SW480 (cell line): Measurements from ENCODE around the gene CDH15.
A peak's percentile ranks its signal among the peaks of the same experiment; 100 is the strongest.
"Not testable (repeated sequence)": the region's sequence is repeated elsewhere in the genome, so short reads cannot be mapped to it uniquely, and the experiment has no call there.

Source experiments
- DNase-seq: peaks from one replicate; pipeline ENCODE4 v3.0.0-alpha.2; 2016; ENCODE audit warnings: low spot score

Gene CDH15

DNA sequence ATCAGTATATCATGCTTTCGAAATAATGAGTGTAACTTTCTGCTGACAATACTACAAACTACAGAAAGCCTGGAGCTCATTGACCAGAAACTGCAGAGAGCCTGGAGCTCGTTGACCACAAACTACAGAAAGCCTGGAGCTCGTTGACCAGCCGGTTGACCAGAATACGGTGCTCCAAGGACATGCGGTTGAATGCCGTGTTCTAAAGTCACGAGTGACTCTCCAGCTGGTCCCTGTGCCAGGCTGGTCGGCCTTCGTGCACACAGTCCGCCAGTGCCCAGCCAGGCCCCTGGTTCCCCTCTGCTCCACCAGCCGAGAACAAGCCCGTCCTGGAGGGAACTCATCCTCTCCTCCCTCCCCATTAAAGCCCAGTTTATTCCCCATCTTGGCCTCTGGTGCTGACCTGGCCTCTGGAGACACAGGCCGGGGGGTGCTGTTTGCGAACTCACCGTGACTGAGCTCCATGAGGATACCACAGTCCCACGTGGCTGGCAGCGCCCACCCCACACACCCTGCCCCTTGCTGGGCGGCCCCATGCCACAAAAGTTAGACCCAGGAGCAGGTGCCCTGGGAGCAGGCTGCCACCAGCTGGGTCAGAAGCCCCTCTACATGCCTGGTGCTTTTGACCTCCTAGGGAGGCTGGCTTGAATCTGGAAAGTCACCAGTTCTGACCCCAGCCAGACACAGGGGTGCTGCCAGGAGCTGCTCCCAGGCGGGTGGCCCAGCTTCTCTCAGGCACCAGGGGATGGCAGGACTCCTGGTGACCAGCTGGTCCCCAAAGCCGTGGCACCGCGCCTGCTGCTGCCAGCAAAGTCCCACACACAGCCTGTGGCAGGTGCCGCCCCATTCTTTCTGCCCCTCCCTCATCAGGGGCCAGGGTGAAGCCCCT is 15.5 kb upstream of the CDH15 start:
- no peak for DNase-seq

DNA sequence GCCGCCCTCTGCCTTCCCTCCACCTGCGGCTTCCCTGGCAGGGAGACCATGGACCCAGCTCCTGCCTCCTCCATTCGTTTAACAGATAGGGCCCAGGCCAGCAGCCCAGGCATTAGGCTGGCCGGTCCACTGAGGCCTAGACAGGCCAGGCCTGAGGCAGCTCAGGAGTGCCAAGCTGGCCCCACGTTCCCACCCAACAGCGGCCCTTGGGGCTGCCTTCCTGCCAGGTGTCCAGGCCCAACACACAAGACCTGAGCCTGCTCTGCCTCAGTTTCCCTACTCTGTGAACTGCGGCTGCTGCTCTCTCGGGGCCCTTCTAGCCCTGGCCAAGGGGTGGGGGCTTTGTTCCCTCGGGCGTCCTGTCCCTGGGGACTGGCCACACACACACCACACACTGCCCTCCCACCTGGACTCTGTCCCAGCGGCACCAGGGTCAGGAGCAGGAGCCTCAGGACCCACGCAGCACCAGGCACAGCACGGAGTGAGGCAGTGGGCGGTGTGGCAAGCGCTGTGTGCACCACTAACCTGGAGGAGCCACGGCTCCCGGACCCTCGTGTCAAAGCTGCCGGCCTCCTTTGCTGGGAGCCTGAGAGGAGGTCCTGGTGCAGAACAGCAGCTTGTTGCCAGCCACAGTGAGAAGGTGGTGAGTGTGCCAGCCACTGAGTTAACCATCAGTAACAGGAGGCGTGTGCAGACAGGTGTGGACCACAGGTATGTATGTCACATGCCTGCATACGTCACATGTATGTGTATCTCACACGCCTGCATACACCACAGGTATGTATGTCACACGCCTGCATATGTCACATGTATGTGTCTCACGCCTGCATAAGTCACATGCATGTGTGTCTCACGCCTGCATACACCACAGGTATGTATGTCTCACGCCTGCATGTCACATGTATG is 14.6 kb upstream of the CDH15 start:
- DNase-seq, result no peak

DNA sequence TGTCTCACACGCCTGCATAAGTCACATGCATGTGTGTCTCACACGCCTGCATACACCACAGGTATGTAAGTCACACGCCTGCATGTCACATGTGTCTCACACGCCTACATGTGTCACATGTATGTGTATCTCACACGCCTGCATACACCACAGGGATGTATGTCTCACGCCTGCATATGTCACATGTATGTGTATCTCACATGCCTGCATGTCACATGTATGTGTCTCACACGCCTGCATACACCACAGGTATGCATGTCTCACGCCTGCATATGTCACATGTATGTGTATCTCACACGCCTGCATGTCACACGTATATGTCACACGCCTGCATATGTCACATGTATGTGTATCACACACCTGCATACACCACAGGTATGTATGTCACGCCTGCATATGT is 13.8 kb upstream of the CDH15 start:
- no peak for DNase-seq

DNA sequence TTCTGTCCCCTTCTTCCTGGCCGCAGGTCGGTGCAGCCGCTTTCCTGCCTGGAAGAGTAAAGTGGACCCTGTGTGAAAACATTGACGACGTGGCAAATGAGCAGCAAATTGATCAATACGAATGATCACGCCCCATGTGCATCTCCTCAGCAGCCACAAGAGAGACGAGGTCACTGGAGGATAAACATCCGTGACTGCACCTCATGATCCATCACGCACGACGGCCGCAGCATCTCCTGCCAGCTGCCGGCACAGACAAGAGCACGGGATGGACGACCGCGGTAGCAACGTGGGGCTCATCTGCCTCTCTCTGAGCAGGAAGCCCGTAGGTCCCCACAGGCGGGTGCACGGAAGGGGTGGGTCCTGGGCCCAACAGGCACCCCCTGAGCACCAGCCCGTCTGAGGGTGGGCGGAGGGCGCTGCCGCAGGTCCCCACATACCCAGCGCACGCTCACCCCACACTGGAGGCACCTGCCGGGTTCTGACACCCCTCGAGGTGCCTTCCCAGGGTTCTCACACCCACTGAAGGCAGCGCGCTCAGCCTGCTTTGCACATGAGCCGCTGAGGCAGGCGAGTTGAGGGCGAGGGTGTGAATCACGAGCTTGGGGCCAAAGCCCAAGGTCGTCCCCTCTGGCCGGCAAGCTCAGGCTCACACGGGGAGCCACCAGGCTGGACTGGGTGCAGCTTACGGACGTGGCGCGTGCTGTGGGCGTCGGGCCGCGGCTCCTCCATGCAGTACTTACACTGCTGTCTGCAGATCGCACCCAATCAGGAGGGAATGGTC is 12.3 kb upstream of the CDH15 start:
- DNase-seq, result no peak

DNA sequence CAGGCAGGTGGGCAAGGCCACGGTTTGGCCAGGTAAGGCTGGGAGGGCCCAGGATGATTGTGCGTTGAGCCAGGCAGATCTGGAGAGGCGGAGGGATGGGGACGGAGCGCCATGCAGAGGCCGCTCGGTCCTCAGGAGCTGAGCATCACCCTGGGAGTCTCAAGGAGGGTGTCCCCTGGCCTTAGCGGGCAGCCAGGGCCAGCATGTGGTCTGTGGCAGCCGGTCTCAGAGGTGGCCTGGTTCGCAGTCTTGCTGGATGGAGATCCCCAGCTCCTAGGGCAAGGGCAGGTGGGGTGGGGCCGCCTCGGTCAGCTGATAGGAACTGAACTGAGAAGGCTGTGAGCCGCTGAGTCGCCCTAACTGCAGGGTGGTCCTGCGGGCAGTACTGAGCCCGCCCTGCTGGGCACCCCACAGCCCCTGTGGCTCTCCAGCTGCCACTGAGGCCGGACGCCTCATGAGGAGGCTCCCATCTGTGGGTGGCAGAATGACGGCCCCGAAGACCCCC is 11.6 kb upstream of the CDH15 start:
- DNase-seq, result no peak

DNA sequence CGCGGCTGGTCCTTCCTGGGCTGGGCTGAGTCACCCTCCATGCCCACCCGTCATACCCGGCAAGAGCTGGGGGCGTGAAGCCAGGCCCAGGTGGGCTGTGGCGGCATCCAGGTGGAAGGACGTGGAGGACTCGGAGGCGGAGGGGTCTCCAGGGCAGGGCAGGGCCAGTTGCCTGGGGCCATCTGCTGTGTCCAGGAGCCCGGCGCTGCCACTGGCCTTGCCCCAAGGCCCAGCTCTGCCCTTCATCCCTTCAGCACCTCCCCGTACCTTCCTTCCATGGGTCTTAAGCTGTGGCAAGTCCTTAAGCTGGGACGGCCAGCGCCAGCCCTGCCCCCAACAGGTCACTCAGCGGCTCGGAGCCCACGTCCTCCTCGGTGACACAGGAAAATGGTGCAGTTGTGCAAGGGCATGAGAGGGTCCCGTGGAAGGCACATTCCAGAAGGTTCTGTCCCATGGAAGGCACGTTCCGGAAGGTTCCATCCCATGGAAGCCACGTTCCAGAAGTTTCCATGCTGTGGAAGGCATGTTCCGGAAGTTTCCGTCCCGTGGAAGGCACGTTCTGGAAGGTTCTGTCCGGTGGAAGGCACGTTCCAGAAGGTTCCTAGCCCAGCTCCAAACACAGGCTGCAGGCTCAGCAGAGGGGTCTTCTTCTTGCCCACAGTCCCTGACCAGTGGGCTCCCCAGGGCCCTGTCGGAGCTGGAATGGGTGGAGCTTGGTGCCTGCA is 10.4 kb upstream of the CDH15 start:
- DNase-seq, result no peak

DNA sequence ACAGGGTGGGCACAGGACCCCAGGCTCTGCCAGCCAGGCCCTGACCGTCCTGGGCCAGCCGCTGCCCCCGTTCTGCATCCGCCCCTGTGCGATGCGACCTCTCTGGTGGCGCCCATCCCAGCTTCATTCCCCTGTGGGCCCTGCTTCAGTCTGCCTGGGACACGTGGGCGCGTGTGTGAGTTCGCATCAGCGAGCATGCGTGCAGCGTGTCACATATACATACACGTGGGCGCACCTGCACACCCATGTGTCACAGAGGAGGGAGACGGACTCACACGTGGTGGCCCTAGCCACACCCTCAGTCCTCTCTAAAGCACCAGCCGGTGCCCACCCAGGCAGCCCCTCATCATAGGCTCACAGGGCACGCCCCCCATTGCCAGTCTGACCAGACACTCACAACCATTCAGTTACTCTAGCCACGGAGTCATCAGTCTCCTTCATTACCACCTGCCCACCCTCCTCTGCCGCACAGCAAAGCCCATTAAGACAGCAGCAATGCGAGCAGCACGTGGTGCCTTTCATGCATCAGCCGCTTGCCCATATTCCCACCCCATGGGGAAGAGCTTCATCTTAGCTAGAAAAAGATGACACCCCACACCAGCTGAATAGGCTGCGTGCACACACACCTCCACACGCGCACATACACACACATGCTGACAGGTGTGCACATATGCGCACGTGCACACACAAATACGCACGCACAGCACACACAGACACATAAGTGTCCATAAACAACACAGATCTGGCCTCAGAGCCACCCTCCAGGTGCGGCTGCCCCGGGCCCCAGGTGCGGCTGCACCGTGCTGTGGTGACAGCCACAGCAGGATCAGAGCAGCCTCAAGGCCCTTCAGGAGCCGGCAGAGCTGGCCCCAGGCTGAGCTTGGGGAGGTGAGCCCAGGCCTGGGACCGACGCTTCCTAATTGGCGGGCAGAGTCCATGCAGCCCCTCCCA is 9.5 kb upstream of the CDH15 start:
- no peak for DNase-seq

DNA sequence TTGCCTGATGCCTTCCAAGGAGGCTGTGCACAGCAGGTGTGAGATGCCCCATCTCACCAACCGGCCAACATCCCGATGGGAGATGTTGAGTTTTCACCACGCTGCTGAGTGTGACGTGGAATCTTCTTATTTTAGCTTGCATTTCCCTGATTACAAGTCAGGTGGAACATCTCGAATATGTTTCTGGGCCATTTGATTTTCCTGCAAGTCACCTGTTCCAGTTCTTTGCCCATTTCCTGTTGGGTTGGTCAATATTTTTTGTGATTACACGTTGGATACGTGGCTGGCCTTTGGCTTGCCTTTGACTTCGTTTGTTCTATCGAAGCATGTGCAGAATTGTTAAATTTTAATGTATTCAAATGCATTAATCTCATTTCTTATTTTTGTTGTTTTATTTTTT is 8.3 kb upstream of the CDH15 start:
- no peak for DNase-seq

DNA sequence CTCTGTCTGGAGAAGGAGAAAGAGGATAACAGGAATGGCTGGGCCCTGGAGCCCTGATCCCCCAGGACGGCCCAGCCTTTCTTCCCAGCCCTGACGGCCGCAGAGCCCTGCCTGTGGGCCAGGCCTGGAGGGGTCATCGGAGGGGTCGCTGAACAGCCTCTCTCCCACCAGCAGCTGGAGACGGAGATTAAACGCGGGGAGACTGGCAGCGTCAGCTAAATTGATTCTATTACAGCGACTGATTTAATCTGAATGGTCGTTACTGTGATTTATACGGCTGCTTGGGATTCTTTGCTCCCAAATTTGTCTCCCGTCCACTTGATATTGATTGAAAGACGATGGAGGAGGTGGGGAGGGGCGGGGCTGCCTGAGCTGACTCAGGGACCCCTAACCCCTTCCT is 7.1 kb upstream of the CDH15 start:
- no peak for DNase-seq

DNA sequence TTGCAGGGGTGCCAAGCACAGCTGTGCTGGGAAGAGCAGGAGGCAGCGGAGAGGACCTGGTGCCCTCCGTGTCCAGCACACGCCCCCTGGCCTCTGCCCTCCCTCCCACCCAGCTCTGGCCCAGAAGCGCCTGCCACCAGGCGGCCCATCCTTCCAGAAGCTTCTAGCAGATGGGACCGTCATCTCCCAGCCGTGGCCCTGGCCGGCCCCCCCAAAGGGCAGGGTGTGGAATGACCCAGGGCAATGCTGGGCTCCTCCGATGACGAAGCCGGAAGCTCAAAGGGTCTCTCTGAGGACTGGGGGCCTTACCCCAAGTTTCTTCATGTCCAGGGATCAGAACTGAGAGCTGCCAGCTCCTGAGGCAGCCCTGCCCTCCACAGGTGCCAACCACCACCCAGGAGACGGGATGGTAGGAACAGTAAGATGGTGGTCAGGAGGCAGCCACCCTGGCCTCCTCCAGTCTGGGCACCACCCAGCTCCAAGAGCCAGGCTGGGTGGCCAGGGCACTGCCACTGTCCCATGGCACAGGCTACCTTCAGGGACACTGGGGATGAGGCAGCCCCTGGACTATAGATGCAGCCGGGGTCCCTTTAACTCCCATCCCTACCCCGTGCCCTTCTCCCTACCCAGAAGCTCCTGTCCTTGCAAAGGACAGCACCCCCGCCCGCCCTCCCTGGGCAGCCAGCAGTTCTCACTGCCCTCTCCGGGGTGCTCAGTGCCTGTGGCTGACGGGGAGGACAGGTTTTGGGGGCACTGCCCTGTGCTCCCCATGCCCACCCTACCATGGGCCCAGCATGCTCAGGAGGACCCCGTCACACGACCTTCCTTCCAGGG is 6.5 kb upstream of the CDH15 start:
- DNase-seq, result no peak

DNA sequence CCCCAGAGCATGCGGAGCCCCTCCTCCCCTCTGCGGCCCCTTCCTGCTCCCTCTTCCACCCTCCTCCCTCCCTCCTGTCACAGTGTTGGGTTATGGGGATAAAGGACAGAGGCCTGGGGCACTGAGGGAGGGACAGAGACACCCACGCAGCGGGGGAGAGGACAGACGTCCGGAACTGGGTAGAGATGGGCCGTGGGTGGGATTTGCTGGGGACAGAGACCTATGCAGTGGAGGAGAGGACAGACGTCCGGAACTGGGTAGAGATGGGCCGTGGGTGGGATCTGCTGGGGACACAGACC is 5.9 kb upstream of the CDH15 start:
- not testable (repeated sequence) for DNase-seq

DNA sequence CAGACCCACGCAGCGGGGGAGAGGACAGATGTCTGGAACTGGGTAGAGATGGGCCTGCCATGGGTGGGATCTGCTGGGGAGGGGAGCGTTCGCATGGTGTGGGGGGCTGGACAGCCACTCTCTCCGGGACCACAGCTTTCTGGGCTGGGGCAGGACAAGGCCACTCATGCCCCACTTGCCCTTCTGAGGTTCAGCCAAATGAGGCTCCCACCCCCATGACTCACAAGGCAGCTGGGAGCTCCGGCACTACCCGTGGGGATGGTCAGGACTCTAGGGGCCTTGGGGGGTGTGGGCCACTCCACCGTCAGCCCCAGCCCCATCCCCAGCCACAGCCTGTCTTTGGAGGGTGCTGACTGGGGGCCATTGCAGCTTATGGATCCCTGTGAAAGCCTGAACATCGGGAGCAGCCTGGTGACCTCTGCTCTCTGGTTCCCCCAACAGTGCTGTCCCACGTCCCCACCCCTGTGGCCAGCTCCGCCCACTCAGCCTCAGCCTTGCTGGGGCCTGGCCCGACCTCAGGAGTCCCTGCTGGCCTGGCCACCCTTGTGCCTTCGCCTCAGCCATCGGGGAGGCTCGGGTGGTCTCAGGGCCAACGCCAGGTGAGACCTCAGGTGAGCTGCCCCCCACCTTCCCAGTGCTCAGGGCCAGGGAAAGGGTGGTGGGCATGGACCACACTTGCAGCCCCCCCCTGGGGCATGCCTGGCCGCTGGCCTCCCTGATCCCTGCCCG is 4.7 kb upstream of the CDH15 start:
- DNase-seq, result no peak

DNA sequence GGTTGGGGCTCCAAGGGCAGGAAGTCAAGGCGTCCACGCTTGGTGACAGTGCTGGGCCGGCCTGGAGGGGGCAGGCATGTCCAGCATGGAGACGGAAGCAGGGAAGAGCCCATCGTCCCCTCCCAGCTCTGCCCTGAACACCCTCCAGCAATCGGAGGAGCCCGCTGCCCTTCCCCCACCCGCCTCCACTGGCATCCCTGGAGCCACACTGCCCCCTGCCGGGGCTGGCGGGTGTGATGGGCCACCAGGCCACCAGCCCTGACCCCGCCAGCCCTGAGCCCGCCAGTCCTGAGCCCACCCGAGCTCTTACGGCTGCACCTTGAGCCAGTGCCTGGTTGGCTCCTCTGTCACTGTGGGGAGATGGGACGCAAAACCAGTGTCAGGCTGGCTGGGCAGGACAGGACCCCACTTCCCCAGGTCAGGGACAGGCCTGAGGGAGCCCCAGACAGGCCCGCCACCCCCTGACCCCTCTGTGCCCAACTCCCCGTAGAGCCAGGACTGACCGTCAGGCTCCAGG is 4.1 kb upstream of the CDH15 start:
- peak; percentile 66 for DNase-seq

DNA sequence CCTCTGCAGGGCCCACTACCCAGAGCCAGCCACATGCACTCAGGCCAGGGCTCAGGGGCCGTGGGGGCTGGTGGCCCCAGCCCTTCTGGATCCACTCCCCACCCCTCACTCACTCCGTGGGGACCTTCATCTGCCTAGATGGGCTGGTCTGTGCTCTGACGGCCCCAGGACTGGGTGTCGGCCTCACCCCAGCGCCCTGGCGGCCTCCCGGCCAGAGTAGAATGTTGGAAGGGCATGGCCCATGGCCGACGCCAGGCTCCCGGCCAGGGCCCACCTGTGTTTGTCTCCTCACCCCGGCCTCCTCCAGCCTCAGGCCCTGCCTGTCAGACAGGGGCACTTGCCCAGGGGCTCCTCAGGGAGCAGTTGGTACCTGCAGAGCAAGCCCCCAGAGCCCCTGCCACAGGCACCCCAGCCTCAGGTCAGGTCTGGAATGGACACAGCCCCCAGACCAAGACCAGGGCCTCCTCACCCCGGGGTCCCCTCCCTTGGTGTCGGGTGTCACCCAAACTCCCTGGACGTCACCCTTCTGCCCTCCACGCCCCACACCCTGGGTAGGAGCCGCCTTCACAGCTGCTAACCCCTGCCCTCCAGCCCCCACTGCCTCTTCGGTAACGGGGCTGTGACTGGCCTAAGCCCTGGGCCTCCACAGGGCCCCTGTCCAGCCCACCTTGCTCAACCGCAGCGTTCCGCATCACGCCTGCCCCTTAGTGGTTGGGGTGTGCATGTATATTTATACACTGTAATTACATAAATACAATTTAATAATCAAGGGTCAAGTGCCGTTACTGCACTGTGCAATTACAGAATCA is 3.0 kb upstream of the CDH15 start:
- no peak for DNase-seq

DNA sequence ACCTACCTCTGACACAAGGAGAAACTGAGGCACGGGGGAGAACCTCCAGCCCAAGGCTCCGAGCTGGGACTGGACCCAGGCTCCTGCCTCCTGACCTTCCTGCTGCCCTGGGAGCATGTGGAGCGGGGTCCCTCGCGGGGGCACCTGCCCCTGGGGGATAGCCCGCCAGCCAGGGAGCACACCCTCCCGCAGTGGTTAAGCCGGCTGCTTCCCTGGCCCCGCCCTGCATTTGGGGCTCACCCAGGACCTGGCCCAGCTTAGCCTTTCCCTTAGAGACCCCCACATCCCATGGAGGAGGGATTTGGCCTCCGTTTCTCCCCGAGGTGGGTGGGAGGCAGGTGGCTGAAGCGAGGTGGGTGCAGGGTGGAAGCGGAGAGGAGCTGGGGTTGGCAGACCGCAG is 1.8 kb upstream of the CDH15 start:
- no peak for DNase-seq

DNA sequence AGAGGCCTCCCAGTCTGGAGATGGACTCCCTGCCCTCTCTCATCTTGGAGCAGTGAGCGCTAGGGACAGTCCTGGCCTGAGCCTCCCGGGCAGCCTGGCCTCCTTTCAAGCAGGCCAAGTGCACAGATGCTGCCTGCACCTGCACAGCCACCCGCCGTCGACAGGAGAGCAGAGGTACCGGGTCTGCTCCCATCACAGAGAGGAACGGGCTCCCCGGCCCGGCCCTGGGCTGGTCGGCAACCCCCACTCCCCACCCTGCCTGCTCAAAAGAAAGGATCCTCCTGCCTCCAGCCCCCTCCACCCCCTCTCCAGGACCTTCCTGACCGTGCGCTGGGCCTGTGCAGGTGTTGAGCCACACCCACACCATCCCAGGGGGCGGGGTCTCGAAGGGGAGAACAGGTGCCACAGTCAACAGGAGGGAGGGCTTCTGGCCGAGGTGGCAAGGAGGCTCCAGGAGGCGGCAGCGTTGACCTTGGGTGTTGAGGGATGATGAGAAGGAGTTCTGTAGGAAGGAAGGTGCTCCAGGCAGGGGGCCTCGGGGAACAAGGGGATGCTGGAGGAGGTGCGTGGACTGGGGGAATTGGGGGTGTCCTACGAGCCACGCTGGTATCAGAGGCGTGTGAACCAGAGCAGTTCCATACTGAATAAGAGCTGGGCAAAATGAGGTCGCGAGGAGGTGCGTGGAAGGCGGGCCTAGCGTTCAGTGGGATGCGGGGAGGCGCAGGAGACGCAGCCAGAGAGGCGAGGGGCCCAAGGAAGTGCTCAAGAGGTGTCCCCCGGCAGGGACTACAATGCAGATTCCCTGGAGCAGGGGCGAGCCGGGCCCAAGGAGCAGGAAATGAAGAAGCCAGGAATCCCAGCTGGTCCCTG is 967 bp upstream of the CDH15 start:
- DNase-seq, result peak; percentile 51

DNA sequence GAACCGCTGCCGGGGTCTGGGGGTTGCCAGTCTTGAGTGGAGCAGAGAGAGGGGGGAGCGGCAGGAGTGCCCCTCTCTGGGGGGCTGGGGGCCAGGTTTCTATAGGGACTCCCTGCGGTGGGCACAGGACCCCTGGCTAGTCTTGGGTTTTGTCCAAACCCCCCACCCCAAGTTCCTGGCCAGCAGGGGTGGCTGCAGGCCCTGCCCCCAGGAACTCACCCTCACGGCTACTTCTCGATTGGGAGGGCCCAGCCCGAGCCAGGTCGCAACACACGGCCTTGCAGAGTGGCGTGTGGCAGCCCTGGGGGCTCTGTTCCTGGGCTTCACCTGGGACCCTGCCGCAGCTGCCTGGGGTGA is 601 bp downstream of the CDH15 start:
- no peak for DNase-seq
